Karpas-422 (cell line): ENCODE measurements around the gene TP73. TPM values are rescaled to one million over a fixed set of nuclear protein-coding genes. Genes with fewer than 3 reads are reported as not detected.

Experiments
- DNase-seq: peaks from one replicate; pipeline ENCODE4 v3.0.0-alpha.2; 2015
- H2AFZ ChIP-seq: fragments of 200-600 bp; sonication (generic); 2 replicates; pipeline ENCODE4 v1.6.1; 2014; ENCODE audit warnings: antibody characterized with exemption, low read length, mixed read lengths
- H3K27ac ChIP-seq: fragments of 200-600 bp; sonication (generic); 2 replicates; pipeline ENCODE4 v1.5.1; 2014; ENCODE audit warnings: mild to moderate bottlenecking, low read length, moderate library complexity
- H3K27me3 ChIP-seq: fragments of 200-600 bp; sonication (generic); 2 replicates; pipeline ENCODE4 v1.6.1; 2014; ENCODE audit warnings: low read length, mixed read lengths
- H3K36me3 ChIP-seq: fragments of 200-600 bp; sonication (generic); 2 replicates; pipeline ENCODE4 v1.6.1; 2014; ENCODE audit warnings: low read length, mixed read lengths; ENCODE audit not compliant: insufficient read depth
- H3K4me1 ChIP-seq: fragments of 200-600 bp; sonication (generic); 2 replicates; pipeline ENCODE4 v1.6.1; 2014; ENCODE audit warnings: mild to moderate bottlenecking, low read length, mixed read lengths
- H3K4me2 ChIP-seq: fragments of 200-600 bp; sonication (generic); 2 replicates; pipeline ENCODE4 v1.6.1; 2014; ENCODE audit warnings: low read length, low read depth, mild to moderate bottlenecking; ENCODE audit not compliant: poor library complexity, severe bottlenecking
- H3K4me3 ChIP-seq: fragments of 200-600 bp; sonication (generic); 2 replicates; pipeline ENCODE4 v1.5.1; 2014; ENCODE audit warnings: mild to moderate bottlenecking, antibody characterized with exemption, low read length, mixed read lengths
- H3K79me2 ChIP-seq: fragments of 200-600 bp; sonication (generic); 2 replicates; pipeline ENCODE4 v1.6.1; 2014; ENCODE audit warnings: mild to moderate bottlenecking, low read length, mixed read lengths
- H3K9ac ChIP-seq: fragments of 200-600 bp; sonication (generic); 2 replicates; pipeline ENCODE4 v1.6.0; 2014; ENCODE audit warnings: low read length
- H3K9me2 ChIP-seq: fragments of 200-600 bp; sonication (generic), shearing (Covaris generic); replicated peaks from 2 replicates; pipeline ENCODE4 v1.6.0; 2014; ENCODE audit warnings: mild to moderate bottlenecking, low read length, moderate library complexity; ENCODE audit not compliant: insufficient read depth
- H3K9me3 ChIP-seq: fragments of 300-700, 200-600 bp; sonication (generic); 2 replicates; pipeline ENCODE4 v1.6.1; 2014; ENCODE audit warnings: low read length, mixed read lengths
- H4K20me1 ChIP-seq: fragments of 200-600 bp; sonication (generic); 2 replicates; pipeline ENCODE4 v1.6.1; 2014; ENCODE audit warnings: mild to moderate bottlenecking, antibody characterized with exemption, low read length, low read depth; ENCODE audit not compliant: insufficient read depth
- total RNA-seq: library from RNA; depleted of rRNA; stranded (reverse); fragments of >200 nt; shearing (Covaris generic); gene quantifications from 2 replicates; pipeline ENCODE4 v1.2.3, GENCODE V29; 2014; ENCODE audit warnings: low replicate concordance

Gene TP73
- total RNA-seq, 1 experiment from 2014 or later = 0.52 TPM

- no peak overlapping the region for H3K9ac ChIP-seq
- no peak overlapping the region for H2AFZ ChIP-seq
- H3K36me3 ChIP-seq = peaks cover 5% of the 10 kb centered on the region; the same call in 1 of the 2 replicates
- H3K4me1 ChIP-seq = peaks cover 10% of the 10 kb centered on the region
- peaks cover 15% of the 10 kb centered on the region for H3K79me2 ChIP-seq
- no peak overlapping the region for H3K27ac ChIP-seq
- no peak for DNase-seq
- H4K20me1 ChIP-seq = no peaks in the 10 kb centered on the region
- no peak overlapping the region for H3K4me2 ChIP-seq
- H3K9me3 ChIP-seq = no peaks in the 10 kb centered on the region
- H3K27me3 ChIP-seq = no peaks in the 10 kb centered on the region
- H3K4me3 ChIP-seq = no peak overlapping the region
- H3K9me2 ChIP-seq = no peaks in the 10 kb centered on the region
These were observed 8.0 kb upstream of the TP73 start for GRCh38 chr1:3644273-3644672.

- no peaks in the 10 kb centered on the region for H3K27me3 ChIP-seq
These were observed 7.1 kb upstream of the TP73 start for GRCh38 chr1:3645247-3645646.

GRCh38 chr1:3645666-3646355 is 6.5 kb upstream of the TP73 start:
- no peak overlapping the region for H3K27ac ChIP-seq
- no peak overlapping the region for H3K4me3 ChIP-seq
- H4K20me1 ChIP-seq = no peaks in the 10 kb centered on the region
- no peak for DNase-seq
- no peak overlapping the region for H3K9ac ChIP-seq
- peaks cover 11% of the 10 kb centered on the region for H3K4me1 ChIP-seq
- no peaks in the 10 kb centered on the region for H3K9me2 ChIP-seq
- H3K27me3 ChIP-seq = no peaks in the 10 kb centered on the region
- H3K4me2 ChIP-seq = no peak overlapping the region
- H3K36me3 ChIP-seq = peaks cover 5% of the 10 kb centered on the region; the same call in 1 of the 2 replicates
- H3K79me2 ChIP-seq = peaks cover 20% of the 10 kb centered on the region
- H2AFZ ChIP-seq = no peak overlapping the region
- H3K9me3 ChIP-seq = no peaks in the 10 kb centered on the region

More at GRCh38 chr1:3645247-3645646, 7.1 kb upstream of the TP73 start:
- H2AFZ ChIP-seq = no peak overlapping the region
- H4K20me1 ChIP-seq = no peaks in the 10 kb centered on the region
- H3K9me2 ChIP-seq = no peaks in the 10 kb centered on the region
- no peak overlapping the region for H3K4me2 ChIP-seq
- H3K9ac ChIP-seq = no peak overlapping the region
- H3K4me3 ChIP-seq = no peak overlapping the region
- no peak overlapping the region for H3K27ac ChIP-seq
- no peak for DNase-seq
- peaks cover 11% of the 10 kb centered on the region for H3K4me1 ChIP-seq
- peaks cover 20% of the 10 kb centered on the region for H3K79me2 ChIP-seq
- H3K36me3 ChIP-seq = peaks cover 5% of the 10 kb centered on the region; the same call in 1 of the 2 replicates
- H3K9me3 ChIP-seq = no peaks in the 10 kb centered on the region

- Histone ChIP-seq H3K27ac (no peak overlapping the region), H3K79me2 (peaks cover 20% of the 10 kb centered on the region), H3K9me3 (no peaks in the 10 kb centered on the region), H3K9ac (no peak overlapping the region), H2AFZ (no peak overlapping the region), H3K4me2 (no peak overlapping the region), H4K20me1 (no peaks in the 10 kb centered on the region), H3K4me3 (no peak overlapping the region), H3K9me2 (no peaks in the 10 kb centered on the region), H3K4me1 (peaks cover 11% of the 10 kb centered on the region), H3K27me3 (no peaks in the 10 kb centered on the region), H3K36me3 (peaks cover 5% of the 10 kb centered on the region; the same call in 1 of the 2 replicates)
- DNase-seq = no peak
These were observed 5.7 kb upstream of the TP73 start for GRCh38 chr1:3646596-3646995.

- H2AFZ ChIP-seq = peak within 1 kb of the TSS; percentile 98
- peak within 1 kb of the TSS; percentile 88 for H3K4me2 ChIP-seq
- H3K36me3 ChIP-seq = peaks cover 5% of the 10 kb centered on the region; the same call in 1 of the 2 replicates
- H3K4me3 ChIP-seq = peak within 1 kb of the TSS; percentile 100
- H3K4me1 ChIP-seq = peaks cover 15% of the 10 kb centered on the region
- no peak within 1 kb of the TSS for H3K27ac ChIP-seq
- no peaks in the 10 kb centered on the region for H3K9me3 ChIP-seq
- H4K20me1 ChIP-seq = no peaks in the 10 kb centered on the region
- H3K9me2 ChIP-seq = no peaks in the 10 kb centered on the region
- peaks cover 20% of the 10 kb centered on the region for H3K79me2 ChIP-seq
- peak within 1 kb of the TSS; percentile 97 for H3K9ac ChIP-seq
- peak; percentile 97 for DNase-seq
- no peaks in the 10 kb centered on the region for H3K27me3 ChIP-seq
These were observed 2.7 kb upstream of the TP73 start, which contains the start of gene WRAP73 for GRCh38 chr1:3649342-3650247. WRAP73 (minus strand) TSS chr1:3650103; CDS start chr1:3649999, 104 bp downstream.

GRCh38 chr1:3650248-3651025 is 1.9 kb upstream of the TP73 start:
- Histone ChIP-seq H3K27ac (no peak overlapping the region), H2AFZ (0 out of 2 replicates have a peak overlapping the region, but pooled peaks have one; percentile 21), H3K4me3 (0 out of 2 replicates have a peak overlapping the region, but pooled peaks have one; percentile 100), H3K9me3 (no peaks in the 10 kb centered on the region), H3K79me2 (peaks cover 20% of the 10 kb centered on the region), H3K36me3 (peaks cover 5% of the 10 kb centered on the region; the same call in 1 of the 2 replicates), H3K27me3 (no peaks in the 10 kb centered on the region), H4K20me1 (no peaks in the 10 kb centered on the region), H3K4me1 (peaks cover 16% of the 10 kb centered on the region), H3K9me2 (no peaks in the 10 kb centered on the region), H3K9ac (no peak overlapping the region), H3K4me2 (peak overlapping the region; percentile 88)
- no peak for DNase-seq

GRCh38 chr1:3651026-3651929 is 1.0 kb upstream of the TP73 start:
- H3K27me3 ChIP-seq = no peaks in the 10 kb centered on the region
- no peak for DNase-seq
- no peak overlapping the region for H3K27ac ChIP-seq
- H3K36me3 ChIP-seq = peaks cover 5% of the 10 kb centered on the region; the same call in 1 of the 2 replicates
- no peak overlapping the region; the same call in 1 of the 2 replicates for H3K4me3 ChIP-seq
- H4K20me1 ChIP-seq = no peaks in the 10 kb centered on the region
- H3K79me2 ChIP-seq = peaks cover 20% of the 10 kb centered on the region
- no peak overlapping the region for H2AFZ ChIP-seq
- no peak overlapping the region for H3K9ac ChIP-seq
- no peaks in the 10 kb centered on the region for H3K9me3 ChIP-seq
- no peaks in the 10 kb centered on the region for H3K9me2 ChIP-seq
- peaks cover 25% of the 10 kb centered on the region for H3K4me1 ChIP-seq
- peak overlapping the region; percentile 53 for H3K4me2 ChIP-seq
